NCI-H2107 (cell line): ENCODE measurements around the gene GLI1.
A peak's percentile ranks its signal among the peaks of the same experiment; 100 is the strongest.

Experiments
- DNase-seq: peaks from one replicate; lab custom pipeline; 2025; lab: John Stamatoyannopoulos, UW

The GLI1 gene

GRCh38 chr12:57461276-57461916 is 1.8 kb downstream of the GLI1 start:
- DNase-seq = no peak

- no peak for DNase-seq
Measured at GRCh38 chr12:57461917-57462250, 2.3 kb downstream of the GLI1 start.

GRCh38 chr12:57462251-57462911 is 2.8 kb downstream of the GLI1 start:
- peak; percentile 91 for DNase-seq

GRCh38 chr12:57462912-57463253 is 3.3 kb downstream of the GLI1 start:
- DNase-seq = no peak

- no peak for DNase-seq
Measured at GRCh38 chr12:57464569-57464968, 5.0 kb downstream of the GLI1 start.

- DNase-seq = no peak
Measured at GRCh38 chr12:57465030-57465746, 5.6 kb downstream of the GLI1 start.

GRCh38 chr12:57465747-57466505 is 6.3 kb downstream of the GLI1 start:
- DNase-seq = no peak

- no peak for DNase-seq
Measured at GRCh38 chr12:57467212-57467874, 7.8 kb downstream of the GLI1 start.

- DNase-seq = no peak
Measured at GRCh38 chr12:57467915-57468314, 8.3 kb downstream of the GLI1 start.

GRCh38 chr12:57469296-57470164 is 9.9 kb downstream of the GLI1 start:
- no peak for DNase-seq

GRCh38 chr12:57470286-57470969 is 10.8 kb downstream of the GLI1 start:
- DNase-seq = no peak

GRCh38 chr12:57470970-57471656 is 11.5 kb downstream of the GLI1 start:
- no peak for DNase-seq

- DNase-seq = no peak
Measured at GRCh38 chr12:57471661-57472060, 12.1 kb downstream of the GLI1 start.

- DNase-seq = no peak
Measured at GRCh38 chr12:57472391-57472790, 12.8 kb downstream of the GLI1 start.

- no peak for DNase-seq
Measured at GRCh38 chr12:57473392-57473791, 13.8 kb downstream of the GLI1 start.

GRCh38 chr12:57473886-57474285 is 14.3 kb downstream of the GLI1 start:
- no peak for DNase-seq

GRCh38 chr12:57474430-57474829 is 14.8 kb downstream of the GLI1 start:
- no peak for DNase-seq

- DNase-seq = peak; percentile 46
Measured at GRCh38 chr12:57474862-57475261, 15.3 kb downstream of the GLI1 start.

- no peak for DNase-seq
Measured at GRCh38 chr12:57475271-57476161, 15.9 kb downstream of the GLI1 start.
